ENCODE results near the gene SKP1.

- TF ChIP-seq, protein P1, sequence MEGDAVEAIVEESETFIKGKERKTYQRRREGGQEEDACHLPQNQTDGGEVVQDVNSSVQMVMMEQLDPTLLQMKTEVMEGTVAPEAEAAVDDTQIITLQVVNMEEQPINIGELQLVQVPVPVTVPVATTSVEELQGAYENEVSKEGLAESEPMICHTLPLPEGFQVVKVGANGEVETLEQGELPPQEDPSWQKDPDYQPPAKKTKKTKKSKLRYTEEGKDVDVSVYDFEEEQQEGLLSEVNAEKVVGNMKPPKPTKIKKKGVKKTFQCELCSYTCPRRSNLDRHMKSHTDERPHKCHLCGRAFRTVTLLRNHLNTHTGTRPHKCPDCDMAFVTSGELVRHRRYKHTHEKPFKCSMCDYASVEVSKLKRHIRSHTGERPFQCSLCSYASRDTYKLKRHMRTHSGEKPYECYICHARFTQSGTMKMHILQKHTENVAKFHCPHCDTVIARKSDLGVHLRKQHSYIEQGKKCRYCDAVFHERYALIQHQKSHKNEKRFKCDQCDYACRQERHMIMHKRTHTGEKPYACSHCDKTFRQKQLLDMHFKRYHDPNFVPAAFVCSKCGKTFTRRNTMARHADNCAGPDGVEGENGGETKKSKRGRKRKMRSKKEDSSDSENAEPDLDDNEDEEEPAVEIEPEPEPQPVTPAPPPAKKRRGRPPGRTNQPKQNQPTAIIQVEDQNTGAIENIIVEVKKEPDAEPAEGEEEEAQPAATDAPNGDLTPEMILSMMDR (IDR thresholded peaks at IDR 0.05): no peak
- TF ChIP-seq EZH2 (IDR thresholded peaks at IDR 0.05) (no peak), EZH2phosphoT487 (IDR thresholded peaks at IDR 0.05) (no peak)
Observed at GRCh38 chr5:134207696-134208095, 30.9 kb upstream of the SKP1 start.

Data from neural progenitor cell (in vitro differentiated cells).